K562 (cell line): ENCODE measurements around the gene OGFR.

Experiments
- CTCF ChIP-seq, 3 experiments: IDR thresholded peaks in 2 of 3; conservative IDR thresholded peaks in 1 of 3; 2 replicates each; pipeline ENCODE4 v1.5.1; 2011 to 2012; ENCODE audit warnings: low read length in 3 of 3, mild to moderate bottlenecking in 3 of 3, control low read depth in 2 of 3, improper control_type of control experiment in 1 of 3, inconsistent platforms in 1 of 3, low read depth in 1 of 3, mixed read lengths in 1 of 3, moderate library complexity in 1 of 3; ENCODE audit not compliant: insufficient read depth in 2 of 3
- DIDO1 ChIP-seq: fragments of 450-650 bp; IDR thresholded peaks from 2 replicates; pipeline ENCODE4 v1.6.1; 2016; ENCODE audit warnings: low read depth, missing biosample characterization, missing genetic modification characterization
- EZH2 ChIP-seq: IDR thresholded peaks from 2 replicates; pipeline ENCODE4 v1.6.1; 2012; ENCODE audit warnings: low read depth, mild to moderate bottlenecking, inconsistent platforms, low read length, borderline replicate concordance
- FOXM1 ChIP-seq, 2 experiments: fragments of 450-650 bp in 1 of 2; sonication (generic) in 1 of 2; formaldehyde crosslinking in 1 of 2; IDR thresholded peaks; 2 replicates each; pipeline versions ENCODE4 v1.6.1 to v1.9.0; 2017 to 2022; ENCODE audit warnings: low read depth in 2 of 2, mild to moderate bottlenecking in 2 of 2, missing genetic modification reagents in 1 of 2, moderate library complexity in 1 of 2
- GATAD2B ChIP-seq: fragments of 450-650 bp; IDR thresholded peaks from 2 replicates; pipeline ENCODE4 v1.6.1; 2017; ENCODE audit warnings: mild to moderate bottlenecking, borderline replicate concordance
- POLR2AphosphoS5 ChIP-seq: IDR thresholded peaks from 2 replicates; pipeline ENCODE4 v1.6.1; 2011; ENCODE audit warnings: mild to moderate bottlenecking, low read depth, low read length, moderate library complexity; ENCODE audit not compliant: control insufficient read depth, insufficient read depth
- RAD21 ChIP-seq, 2 experiments: fragments of 250-450 bp in 1 of 2; fragments of 450-650 bp in 1 of 2; sonication (Bioruptor Pico) in 1 of 2; formaldehyde crosslinking in 1 of 2; IDR thresholded peaks in 1 of 2; conservative IDR thresholded peaks in 1 of 2; 2 replicates each; pipeline versions ENCODE4 v1.4.0 to v1.8.0; 2020 to 2022; ENCODE audit warnings: mild to moderate bottlenecking in 2 of 2, moderate library complexity in 1 of 2
- SMC3 ChIP-seq: conservative IDR thresholded peaks from 2 replicates; pipeline ENCODE4 v1.6.1; 2011; ENCODE audit warnings: low read depth, low read length, improper control_type of control experiment; ENCODE audit not compliant: insufficient read depth
- ZNF589 ChIP-seq: fragments of 200-800 bp; sonication (Bioruptor generic); IDR thresholded peaks from 2 replicates; pipeline ENCODE4 v1.6.1; 2016; ENCODE audit warnings: low read depth, missing genetic modification characterization, missing compliant biosample characterization

GRCh38 chr20:62850333-62850974 is 45.8 kb downstream of the OGFR start:
- TF ChIP-seq POLR2AphosphoS5 (no peak), DIDO1 (no peak), EZH2 (no peak), ZNF589 (CRISPR knock-in tag) (no peak), GATAD2B (no peak), FOXM1 (IDR thresholded peaks at IDR 0.05; ENCODE audit: low read depth) (no peak), FOXM1 (CRISPR knock-in tag; IDR thresholded peaks at IDR 0.05; ENCODE audit: low read depth) (no peak), CTCF (IDR thresholded peaks at IDR 0.05 in 2 of 3, conservative IDR thresholded peaks at IDR 0.05 in 1 of 3; ENCODE audit: insufficient read depth in 2 of 3, low read depth in 1 of 3, low read length in 3 of 3) (no peak), SMC3 (no peak), RAD21 (CRISPR knock-in tag; conservative IDR thresholded peaks at IDR 0.05 in 1 of 2, IDR thresholded peaks at IDR 0.05 in 1 of 2) (no peak)
